Kidney epithelial cell (primary cell): ENCODE measurements around the gene CCDC144A. TPM values are rescaled to one million over a fixed set of nuclear protein-coding genes. Genes with fewer than 3 reads are reported as not detected.
"Not testable (repeated sequence)": the region's sequence is repeated elsewhere in the genome, so short reads cannot be mapped to it uniquely, and the experiment has no call there.

Experiments
- DNase-seq: peaks from one replicate; pipeline ENCODE4 v3.0.0-alpha.2; 2010; ENCODE audit warnings: low read depth
- H3K27me3 ChIP-seq: 2 replicates; pipeline ENCODE4 v1.6.0; 2011; ENCODE audit warnings: low read length; ENCODE audit not compliant: control insufficient read depth, insufficient read depth
- H3K36me3 ChIP-seq: 2 replicates; pipeline ENCODE4 v1.5.1; 2011; ENCODE audit warnings: low read length; ENCODE audit not compliant: control insufficient read depth, insufficient read depth
- H3K4me3 ChIP-seq: 2 replicates; pipeline ENCODE4 v1.5.1; 2011; ENCODE audit warnings: low read depth, mild to moderate bottlenecking, control low read depth, low read length
- CTCF ChIP-seq: IDR thresholded peaks from 2 replicates; pipeline ENCODE4 v1.5.1; 2011; ENCODE audit warnings: mild to moderate bottlenecking, moderate library complexity, low read length, control low read depth, inconsistent platforms; ENCODE audit not compliant: insufficient read depth, poor library complexity, severe bottlenecking
- total RNA-seq: library from RNA; depleted of rRNA; stranded (reverse); fragments of >200 nt; gene quantifications from 2 replicates; pipeline ENCODE4 v1.2.3, GENCODE V29; 2015

CCDC144A gene
- total RNA-seq, 1 donor from 2014 or later: 0.29 TPM

- H3K27me3 ChIP-seq, DNase-seq: not testable (repeated sequence)
These were observed 56.5 kb downstream of the CCDC144A start for GRCh38 chr17:16746571-16746970.

GRCh38 chr17:16750515-16750914 is 60.5 kb downstream of the CCDC144A start:
- not testable (repeated sequence) for H3K36me3 ChIP-seq, DNase-seq, H3K4me3 ChIP-seq, H3K27me3 ChIP-seq

More at GRCh38 chr17:16746571-16746970, 56.5 kb downstream of the CCDC144A start:
- not testable (repeated sequence) for H3K4me3 ChIP-seq, H3K36me3 ChIP-seq

- H3K4me3 ChIP-seq, DNase-seq, H3K27me3 ChIP-seq, H3K36me3 ChIP-seq: not testable (repeated sequence)
- TF ChIP-seq CTCF: peak; percentile 11
These were observed 61.3 kb downstream of the CCDC144A start for GRCh38 chr17:16751224-16751923.

- H3K4me3 ChIP-seq, DNase-seq, H3K36me3 ChIP-seq, H3K27me3 ChIP-seq: not testable (repeated sequence)
These were observed 61.9 kb downstream of the CCDC144A start for GRCh38 chr17:16751924-16752287.

- not testable (repeated sequence) for H3K4me3 ChIP-seq, DNase-seq, H3K27me3 ChIP-seq, H3K36me3 ChIP-seq
These were observed 67.5 kb downstream of the CCDC144A start for GRCh38 chr17:16757520-16757919.

GRCh38 chr17:16758177-16758576 is 68.1 kb downstream of the CCDC144A start:
- not testable (repeated sequence) for H3K27me3 ChIP-seq, DNase-seq, H3K4me3 ChIP-seq, H3K36me3 ChIP-seq

- not testable (repeated sequence) for H3K27me3 ChIP-seq, H3K4me3 ChIP-seq, DNase-seq, H3K36me3 ChIP-seq
These were observed 78.5 kb downstream of the CCDC144A start for GRCh38 chr17:16768290-16769175.

- not testable (repeated sequence) for H3K27me3 ChIP-seq, H3K4me3 ChIP-seq, DNase-seq, H3K36me3 ChIP-seq
These were observed 82.5 kb downstream of the CCDC144A start for GRCh38 chr17:16772394-16773145.

- DNase-seq, H3K36me3 ChIP-seq, H3K27me3 ChIP-seq, H3K4me3 ChIP-seq: not testable (repeated sequence)
These were observed 83.1 kb downstream of the CCDC144A start for GRCh38 chr17:16773146-16773522.

- H3K36me3 ChIP-seq, DNase-seq, H3K4me3 ChIP-seq, H3K27me3 ChIP-seq: not testable (repeated sequence)
These were observed 97.8 kb downstream of the CCDC144A start for GRCh38 chr17:16787851-16788250.

- H3K36me3 ChIP-seq, H3K27me3 ChIP-seq, H3K4me3 ChIP-seq, DNase-seq: not testable (repeated sequence)
These were observed 99.0 kb downstream of the CCDC144A start for GRCh38 chr17:16788889-16789536.

GRCh38 chr17:16789622-16790021 is 99.6 kb downstream of the CCDC144A start:
- not testable (repeated sequence) for H3K36me3 ChIP-seq, H3K4me3 ChIP-seq, H3K27me3 ChIP-seq, DNase-seq

- not testable (repeated sequence) for DNase-seq, H3K27me3 ChIP-seq, H3K4me3 ChIP-seq, H3K36me3 ChIP-seq
These were observed 100.4 kb downstream of the CCDC144A start for GRCh38 chr17:16790313-16790871.
